Measurements from ENCODE around the gene DDIAS.

- no peak for TF ChIP-seq GABPB2 (CRISPR knock-in tag; conservative IDR thresholded peaks at IDR 0.05)
- TF ChIP-seq POLR2AphosphoS5 (IDR thresholded peaks at IDR 0.05; ENCODE audit: control insufficient read depth, insufficient read depth, low read depth, low read length), result no peak
- TF ChIP-seq GTF3C2 (IDR thresholded peaks at IDR 0.05; ENCODE audit: borderline replicate concordance, extremely low read depth, insufficient read length), result no peak
- no peak for TF ChIP-seq PRMT5 (CRISPR knock-in tag; IDR thresholded peaks at IDR 0.05)
- TF ChIP-seq YY1 (IDR thresholded peaks at IDR 0.05; ENCODE audit: borderline replicate concordance in 1 of 3, control insufficient read depth in 1 of 3, extremely low read depth in 1 of 3, insufficient read depth in 3 of 3, insufficient read length in 1 of 3, insufficient replicate concordance in 2 of 3, low read depth in 1 of 3, low read length in 2 of 3), result no peak
Measured at GRCh38 chr11:82883853-82884252, 17.7 kb upstream of the DDIAS start.
